GM12878 (cell line): ENCODE results near the gene RAPGEF1. TPM values are rescaled to one million over a fixed set of nuclear protein-coding genes. Genes with fewer than 3 reads are reported as not detected.

Experiments used
- ATAC-seq: fragments of 200-7000 bp; cut with Tn5 transposase; 3 replicates; pipeline ENCODE4 v1.9.1; 2020; ENCODE audit warnings: mild to moderate bottlenecking, moderate library complexity
- BruUV-seq: library from RNA; stranded (reverse); fragments of 400-500 nt; replicated peaks from 2 replicates; lab custom pipeline; 2021; lab: Mats Ljungman, UMichigan
- CTCF ChIA-PET: fragments of 300-600 bp; sonication (Branson Sonifier 250); formaldehyde crosslinking; extraction: SDS; loops from one replicate; lab custom pipeline; 2021; ENCODE audit warnings: inconsistent platforms; lab: Yijun Ruan, JAX
- POLR2A ChIA-PET: fragments of 350-600 bp; formaldehyde crosslinking; extraction: SDS; loops from one replicate; lab custom pipeline; 2021; ENCODE audit warnings: inconsistent platforms; lab: Charles Lee
- RAD21 ChIA-PET: fragments of 300-600 bp; sonication (Branson Sonifier 250); formaldehyde crosslinking; loops from one replicate; lab custom pipeline; 2023; ENCODE audit warnings: antibody characterized with exemption; ENCODE audit not compliant: unreplicated experiment; lab: Charles Lee
- SMC1A ChIA-PET: fragments of 300-600 bp; sonication (Branson Sonifier 250); formaldehyde crosslinking; loops from one replicate; lab custom pipeline; 2023; ENCODE audit not compliant: unreplicated experiment, uncharacterized antibody; lab: Charles Lee
- DNase-seq: peaks from one replicate; pipeline ENCODE4 v3.0.0-alpha.2; 2011; ENCODE audit warnings: low read depth, low spot score
- FAIRE-seq: peaks from 3 replicates; lab custom pipeline; 2011; peaks lifted over from hg19 to GRCh38; lab: Jason Lieb, UNC
- H2AFZ ChIP-seq: 2 replicates; pipeline ENCODE4 v1.6.0; 2011; ENCODE audit warnings: low read depth, low read length, control low read depth; ENCODE audit not compliant: control insufficient read depth
- H3K27ac ChIP-seq: 2 replicates; pipeline ENCODE4 v1.5.1; 2011; ENCODE audit warnings: control low read depth; ENCODE audit not compliant: control insufficient read depth, insufficient read depth
- H3K27me3 ChIP-seq, 2 experiments: replicated peaks in 1 of 2; 2 replicates each; pipeline versions ENCODE4 v1.6.0 to v1.6.1; 2011; ENCODE audit warnings: low read length in 1 of 2; ENCODE audit not compliant: control insufficient read depth in 2 of 2, insufficient read depth in 2 of 2
- H3K36me3 ChIP-seq, 2 experiments: 2 replicates each; pipeline ENCODE4 v1.5.1; 2011; ENCODE audit warnings: low read length in 1 of 2; ENCODE audit not compliant: control insufficient read depth in 2 of 2, insufficient read depth in 2 of 2
- H3K4me1 ChIP-seq: 2 replicates; pipeline ENCODE4 v1.6.1; 2011; ENCODE audit warnings: mild to moderate bottlenecking, low read length, moderate library complexity, mixed read lengths; ENCODE audit not compliant: control insufficient read depth, insufficient read depth
- H3K4me2 ChIP-seq: 2 replicates; pipeline ENCODE4 v1.6.0; 2011; ENCODE audit warnings: control low read depth; ENCODE audit not compliant: control insufficient read depth, insufficient read depth
- H3K4me3 ChIP-seq: fragments of 200-600 bp; sonication (generic); 2 replicates; pipeline ENCODE4 v1.5.1; 2016
- H3K79me2 ChIP-seq: 2 replicates; pipeline ENCODE4 v1.6.0; 2011; ENCODE audit warnings: low read length; ENCODE audit not compliant: control insufficient read depth, insufficient read depth
- H3K9ac ChIP-seq: 2 replicates; pipeline ENCODE4 v1.8.0; 2011; ENCODE audit warnings: low read length, control low read depth, mixed read lengths; ENCODE audit not compliant: control insufficient read depth, insufficient read depth
- H3K9me3 ChIP-seq: replicated peaks from 3 replicates; pipeline ENCODE4 v1.5.1; 2011; ENCODE audit warnings: mild to moderate bottlenecking, low read length; ENCODE audit not compliant: control insufficient read depth, insufficient read depth
- H4K20me1 ChIP-seq: 2 replicates; pipeline ENCODE4 v1.6.0; 2011; ENCODE audit not compliant: control insufficient read depth, insufficient read depth
- SMARCA5 ChIP-seq: fragments of 450-650 bp; IDR thresholded peaks from 2 replicates; pipeline ENCODE4 v1.6.1; 2017; ENCODE audit warnings: mild to moderate bottlenecking
- ZBTB40 ChIP-seq: fragments of 450-650 bp; IDR thresholded peaks from 2 replicates; pipeline ENCODE4 v1.6.1; 2016; ENCODE audit warnings: mild to moderate bottlenecking, moderate library complexity, borderline replicate concordance
- WGBS: methylation state at CpG from one replicate; pipeline ENCODE4 v1.1.6; 2016; ENCODE audit warnings: low lambda C conversion rate; ENCODE audit not compliant: insufficient replicate concordance, insufficient coverage; ENCODE audit errors: missing lambda C conversion rate; 5-methylcytosine and 5-hydroxymethylcytosine counted together
- in situ Hi-C: fragments of 300-500 bp; cut with MboI; formaldehyde crosslinking; loops from 9 replicates; pipeline ENCODE4 v1.14.3; 2018; ENCODE audit warnings: mixed read lengths
- intact Hi-C: fragments of 100-400 bp; cut with micrococcal nuclease; formaldehyde crosslinking; loops from one replicate; pipeline ENCODE4 v1.14.2; 2022; ENCODE audit not compliant: unreplicated experiment
- polyA plus RNA-seq, 11 experiments: library from polyadenylated mRNA; depleted of rRNA in 4 of 11; unstranded in 6 of 11; stranded (reverse) in 5 of 11; fragments of >200 nt; fragmentation: Nextera tagmentation in 4 of 11; fragmentation: Illumina TruSeq in 1 of 11; extraction: Ambion mirVana in 4 of 11; extraction: Trizol in 1 of 11; gene quantifications; 1 replicate in 1 of 11; 2 replicates in 10 of 11; pipeline versions ENCODE4 v1.2.1 to v1.2.3, GENCODE V29; 2011 to 2016; ENCODE audit warnings: inconsistent platforms in 2 of 11, missing spikeins in 2 of 11, low read depth in 1 of 11
- total RNA-seq, 4 experiments: library from RNA; depleted of rRNA in 3 of 4; stranded (reverse); fragments of >200 nt in 3 of 4; fragmentation: Illumina TruSeq in 1 of 4; extraction: Trizol in 1 of 4; gene quantifications; 2 replicates each; pipeline versions ENCODE4 v1.2.1 to v1.2.3, GENCODE V29; 2013 to 2021

Gene RAPGEF1
- total and polyA plus RNA-seq, 10 of the 15 experiments (the other 5 are each of a cell fraction or from before 2014, with no cell fraction given) = 0.42 to 113 (median 45.9) TPM

- no peak overlapping the region for H3K27ac ChIP-seq
- SMC1A ChIA-PET = interaction anchor here (0.9 to 11.5 kb wide), 6 partner anchors 8 to 35 kb away, joined by 3 to 416 read pairs (median 28); no protein-coding TSS in a partner anchor
- no peaks in the 10 kb centered on the region for H3K9me3 ChIP-seq
- H3K36me3 ChIP-seq = peaks cover 6 to 15% of the 10 kb centered on the region in 2 experiments; a peak in 3 of 4 replicates
- in situ Hi-C loops = loop anchor here (25.0 kb wide), 1 partner anchor 1665 kb away; the partner anchor contains the start of gene FNBP1
- POLR2A ChIA-PET = interaction anchor here (1.7 to 17.2 kb wide), 2 partner anchors 24 to 30 kb away, joined by 7 to 291 read pairs; partner anchors contain the start of gene RAPGEF1
- no peak overlapping the region for H2AFZ ChIP-seq
- intact Hi-C loops = loop anchor here (5.0 kb wide), 1 partner anchor 35 kb away; no protein-coding TSS in a partner anchor
- CTCF ChIA-PET = interaction anchor here (0.8 to 1.5 kb wide), 3 partner anchors 10 to 23 kb away, joined by 3 to 4 read pairs (median 4); no protein-coding TSS in a partner anchor
- H3K9ac ChIP-seq = no peak overlapping the region
- ATAC-seq (no peak), FAIRE-seq (no peak), DNase-seq (no peak)
- BruUV-seq = no TSS peak
- H3K4me3 ChIP-seq = no peak overlapping the region
- H3K4me1 ChIP-seq = peaks cover 47% of the 10 kb centered on the region
- RAD21 ChIA-PET = interaction anchor here (0.6 to 1.4 kb wide), 5 partner anchors 8 to 484 kb away, joined by 3 to 4 read pairs (median 3); no protein-coding TSS in a partner anchor
- H3K4me2 ChIP-seq = no peak overlapping the region
- H3K27me3 ChIP-seq = no peaks in the 10 kb centered on the region
- H4K20me1 ChIP-seq = no peaks in the 10 kb centered on the region; the same call in 1 of the 2 replicates
- TF ChIP-seq ZBTB40 = no peak
- no peak for TF ChIP-seq SMARCA5
- peaks cover 97% of the 10 kb centered on the region for H3K79me2 ChIP-seq
- 98% methylated on average over 6 of the region's 6 CpGs for WGBS
Observed at GRCh38 chr9:131701789-131702337, 38.0 kb downstream of the RAPGEF1 start.
